DND-41 (cell line): Measurements from ENCODE around the gene VCL.

Source experiments
- ATAC-seq: fragments of 200-7000 bp; cut with Tn5 transposase; 3 replicates; pipeline ENCODE4 v1.9.1; 2021; ENCODE audit warnings: low read depth; ENCODE audit not compliant: insufficient read depth
- DNase-seq: peaks from one replicate; pipeline ENCODE4 v3.0.0-alpha.2; 2020
- H2AFZ ChIP-seq: 2 replicates; pipeline ENCODE4 v1.6.0; 2012; ENCODE audit warnings: low read depth, low read length
- H3K27ac ChIP-seq: 2 replicates; pipeline ENCODE4 v1.5.1; 2012; ENCODE audit warnings: low read length, inconsistent platforms
- H3K27me3 ChIP-seq: fragments of 200-600 bp; sonication (generic); 2 replicates; pipeline ENCODE4 v1.6.0; 2012; ENCODE audit warnings: low read length, mild to moderate bottlenecking, inconsistent platforms; ENCODE audit not compliant: insufficient read depth, poor library complexity
- H3K36me3 ChIP-seq: 2 replicates; pipeline ENCODE4 v1.5.1; 2012; ENCODE audit warnings: low read length, inconsistent platforms; ENCODE audit not compliant: insufficient read depth
- H3K4me1 ChIP-seq: 2 replicates; pipeline ENCODE4 v1.5.1; 2012; ENCODE audit warnings: mild to moderate bottlenecking, low read length; ENCODE audit not compliant: insufficient read depth
- H3K4me2 ChIP-seq: 2 replicates; pipeline ENCODE4 v1.6.0; 2012; ENCODE audit warnings: mild to moderate bottlenecking, moderate library complexity, low read length, inconsistent platforms; ENCODE audit not compliant: insufficient read depth
- H3K4me3 ChIP-seq, 2 experiments: fragments of 200-600 bp in 1 of 2; shearing (Covaris generic) in 1 of 2; 2 replicates each; pipeline ENCODE4 v1.5.1; 2012 to 2016; ENCODE audit warnings: inconsistent platforms in 2 of 2, low read length in 2 of 2, mild to moderate bottlenecking in 2 of 2, low read depth in 1 of 2, moderate library complexity in 1 of 2
- H3K79me2 ChIP-seq: 2 replicates; pipeline ENCODE4 v1.6.0; 2012; ENCODE audit warnings: low read length, inconsistent platforms; ENCODE audit not compliant: insufficient read depth
- H3K9ac ChIP-seq: 2 replicates; pipeline ENCODE4 v1.6.0; 2012; ENCODE audit warnings: low read depth, mild to moderate bottlenecking, inconsistent platforms, low read length, moderate library complexity
- H3K9me3 ChIP-seq: 2 replicates; pipeline ENCODE4 v1.5.1; 2012; ENCODE audit warnings: low read length, moderate library complexity, mild to moderate bottlenecking, inconsistent platforms; ENCODE audit not compliant: insufficient read depth, severe bottlenecking
- H4K20me1 ChIP-seq: 2 replicates; pipeline ENCODE4 v1.6.0; 2012; ENCODE audit warnings: low read length; ENCODE audit not compliant: insufficient read depth
- CTCF ChIP-seq: IDR thresholded peaks from 2 replicates; pipeline ENCODE4 v1.5.1; 2012; ENCODE audit warnings: borderline replicate concordance, low read length, moderate library complexity, mild to moderate bottlenecking; ENCODE audit not compliant: poor library complexity, severe bottlenecking; ENCODE audit errors: extremely low read depth
- EZH2 ChIP-seq: IDR thresholded peaks from 3 replicates; pipeline ENCODE4 v1.6.1; 2012; ENCODE audit warnings: borderline replicate concordance, low read depth, mild to moderate bottlenecking, moderate library complexity, low read length, inconsistent platforms; ENCODE audit not compliant: severe bottlenecking

Gene VCL

DNA sequence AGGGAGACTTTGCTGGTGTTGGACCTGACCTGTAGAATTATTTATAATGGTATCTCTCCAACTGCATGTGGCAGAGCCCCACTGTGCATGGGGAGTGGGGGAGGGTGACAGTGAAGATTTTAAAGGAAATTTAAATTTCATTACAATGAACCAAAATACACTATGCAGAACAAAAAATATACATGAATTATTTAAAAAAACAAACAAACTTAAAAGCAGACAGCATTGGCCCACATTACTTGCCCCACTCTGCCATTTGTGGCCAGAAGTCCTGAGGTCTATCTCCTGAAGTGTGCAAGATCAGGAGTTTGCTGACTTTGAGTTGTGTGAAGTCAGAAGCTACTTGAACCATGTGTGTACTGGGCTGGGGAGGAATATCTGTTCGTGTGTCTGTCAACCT is 112.2 kb downstream of the VCL start:
- no peaks in the 10 kb centered on the region for H4K20me1 ChIP-seq
- no peak for DNase-seq
- no peak overlapping the region for H2AFZ ChIP-seq
- no peaks in the 10 kb centered on the region for H3K9me3 ChIP-seq
- no peak overlapping the region for H3K27ac ChIP-seq
- H3K4me3 ChIP-seq, result no peak overlapping the region
- H3K27me3 ChIP-seq, result no peaks in the 10 kb centered on the region
- no peak overlapping the region for H3K4me2 ChIP-seq
- no peak overlapping the region for H3K9ac ChIP-seq
- H3K36me3 ChIP-seq, result peaks cover 40% of the 10 kb centered on the region
- TF ChIP-seq CTCF (no peak), EZH2 (no peak)
- ATAC-seq, result no peak
- no peaks in the 10 kb centered on the region for H3K79me2 ChIP-seq
- no peaks in the 10 kb centered on the region for H3K4me1 ChIP-seq

- Histone ChIP-seq H3K9ac (no peak overlapping the region), H2AFZ (no peak overlapping the region), H3K4me1 (no peaks in the 10 kb centered on the region), H3K9me3 (no peaks in the 10 kb centered on the region), H3K27ac (no peak overlapping the region), H3K27me3 (no peaks in the 10 kb centered on the region), H3K4me3 (no peak overlapping the region), H3K79me2 (no peaks in the 10 kb centered on the region), H3K36me3 (peaks cover 54% of the 10 kb centered on the region), H3K4me2 (no peak overlapping the region), H4K20me1 (no peaks in the 10 kb centered on the region)
- TF ChIP-seq CTCF, result no peak
- no peak for TF ChIP-seq EZH2
- ATAC-seq (no peak), DNase-seq (no peak)
Measured at GRCh38 chr10:74111799-74112198, 113.9 kb downstream of the VCL start.

- Histone ChIP-seq H3K9me3 (no peaks in the 10 kb centered on the region), H3K4me3 (no peak overlapping the region), H3K4me2 (no peak overlapping the region), H3K4me1 (no peaks in the 10 kb centered on the region), H3K79me2 (no peaks in the 10 kb centered on the region), H3K36me3 (peaks cover 68% of the 10 kb centered on the region), H4K20me1 (no peaks in the 10 kb centered on the region), H3K27ac (no peak overlapping the region), H3K9ac (no peak overlapping the region), H3K27me3 (no peaks in the 10 kb centered on the region), H2AFZ (no peak overlapping the region)
- DNase-seq (no peak), ATAC-seq (no peak)
- TF ChIP-seq CTCF, result no peak
- TF ChIP-seq EZH2, result no peak
Measured at GRCh38 chr10:74113546-74113945, 115.6 kb downstream of the VCL start.

GRCh38 chr10:74114041-74114448 is 116.1 kb downstream of the VCL start:
- no peaks in the 10 kb centered on the region for H3K4me1 ChIP-seq
- H4K20me1 ChIP-seq, result no peaks in the 10 kb centered on the region
- TF ChIP-seq EZH2 (no peak), CTCF (no peak)
- ATAC-seq (no peak), DNase-seq (no peak)
- no peaks in the 10 kb centered on the region for H3K9me3 ChIP-seq
- H3K27me3 ChIP-seq, result no peaks in the 10 kb centered on the region
- no peak overlapping the region for H3K4me3 ChIP-seq
- H2AFZ ChIP-seq, result no peak overlapping the region
- H3K27ac ChIP-seq, result no peak overlapping the region
- no peak overlapping the region for H3K9ac ChIP-seq
- peaks cover 73% of the 10 kb centered on the region for H3K36me3 ChIP-seq
- no peak overlapping the region for H3K4me2 ChIP-seq
- no peaks in the 10 kb centered on the region for H3K79me2 ChIP-seq
